A549 (cell line): ENCODE data around the gene KCNH3. TPM values are rescaled to one million over a fixed set of nuclear protein-coding genes. Genes with fewer than 3 reads are reported as not detected.

ENCODE experiments used
- ATAC-seq, 2 experiments: fragments of 200-7000 bp in 1 of 2; fragments of >200 bp in 1 of 2; cut with Nextera tagmentation in 1 of 2; cut with Tn5 transposase in 1 of 2; 3 replicates each; pipeline versions ENCODE4 v1.8.0 to v1.9.1; 2018 to 2020; ENCODE audit warnings: mild to moderate bottlenecking in 1 of 2, moderate library complexity in 1 of 2
- CTCF ChIA-PET: fragments of 300-600 bp; sonication (Branson Sonifier 250); formaldehyde crosslinking; extraction: SDS; loops from one replicate; lab custom pipeline; 2021; ENCODE audit warnings: antibody characterized with exemption, inconsistent platforms; lab: Yijun Ruan, JAX
- POLR2A ChIA-PET: fragments of 350-600 bp; formaldehyde crosslinking; extraction: SDS; loops from one replicate; lab custom pipeline; 2021; ENCODE audit warnings: antibody characterized with exemption, inconsistent platforms; lab: Yijun Ruan, JAX
- DNase-seq, 2 experiments: peaks; one replicate each; pipeline versions ENCODE4 v3.0.0 to v3.0.0-alpha.2; 2011 to 2016; ENCODE audit warnings: low read depth in 1 of 2, low spot score in 1 of 2
- FAIRE-seq: peaks from 2 replicates; lab custom pipeline; 2011; peaks lifted over from hg19 to GRCh38; lab: Jason Lieb, UNC
- H3K27ac ChIP-seq, 2 experiments: fragments of >200 bp; sonication (Bioruptor Twin); formaldehyde crosslinking; 3 replicates each; pipeline ENCODE4 v1.5.1; 2016 to 2017
- H3K4me1 ChIP-seq: fragments of >200 bp; sonication (Bioruptor Twin); formaldehyde crosslinking; 3 replicates; pipeline ENCODE4 v1.6.1; 2016
- H3K4me2 ChIP-seq: fragments of >200 bp; sonication (Bioruptor Twin); formaldehyde crosslinking; 3 replicates; pipeline ENCODE4 v1.6.1; 2016
- H3K4me3 ChIP-seq: fragments of >200 bp; sonication (Bioruptor Twin); formaldehyde crosslinking; 3 replicates; pipeline ENCODE4 v1.5.1; 2016
- H3K9me3 ChIP-seq: fragments of >200 bp; sonication (Bioruptor Twin); formaldehyde crosslinking; 3 replicates; pipeline ENCODE4 v1.6.1; 2016
- CBX2 ChIP-seq: fragments of 200-600 bp; sonication (generic); IDR thresholded peaks from 2 replicates; pipeline ENCODE4 v1.6.1; 2016; ENCODE audit warnings: low read depth, mild to moderate bottlenecking, borderline replicate concordance
- CHD4 ChIP-seq: fragments of 200-600 bp; sonication (generic); IDR thresholded peaks from 2 replicates; pipeline ENCODE4 v1.6.1; 2016; ENCODE audit warnings: antibody characterized with exemption, mild to moderate bottlenecking, borderline replicate concordance
- EHMT2 ChIP-seq: fragments of 200-600 bp; sonication (generic); IDR thresholded peaks from 2 replicates; pipeline ENCODE4 v1.6.1; 2016; ENCODE audit warnings: antibody characterized with exemption, low read depth, mild to moderate bottlenecking, moderate library complexity
- ESRRA ChIP-seq: fragments of 150-350 bp; IDR thresholded peaks from 2 replicates; pipeline ENCODE4 v1.6.1; 2014; ENCODE audit warnings: mild to moderate bottlenecking, low read length, borderline replicate concordance
- FOSL2 ChIP-seq, 2 experiments: fragments of 450-650 bp in 1 of 2; fragments of >200 bp in 1 of 2; sonication (Bioruptor Twin) in 1 of 2; formaldehyde crosslinking; IDR thresholded peaks; 2 replicates each; pipeline versions ENCODE4 v1.5.0 to v1.6.1; 2016 to 2020; ENCODE audit warnings: mild to moderate bottlenecking in 1 of 2, moderate library complexity in 1 of 2
- FOXS1 ChIP-seq: fragments of 250-450 bp; sonication (Bioruptor Pico); IDR thresholded peaks from 2 replicates; pipeline ENCODE4 v1.5.0; 2020; ENCODE audit warnings: mild to moderate bottlenecking, moderate library complexity
- GATA3 ChIP-seq: IDR thresholded peaks from 2 replicates; pipeline ENCODE4 v1.6.1; 2012; ENCODE audit warnings: borderline replicate concordance
- HDAC2 ChIP-seq: fragments of 200-600 bp; sonication (generic); IDR thresholded peaks from 2 replicates; pipeline ENCODE4 v1.6.1; 2016
- HOXB13 ChIP-seq: fragments of 250-450 bp; sonication (Bioruptor Pico); IDR thresholded peaks from 2 replicates; pipeline ENCODE4 v1.5.0; 2020; ENCODE audit warnings: low read depth, mild to moderate bottlenecking, moderate library complexity
- KDM1A ChIP-seq: fragments of 200-600 bp; sonication (generic); IDR thresholded peaks from 2 replicates; pipeline ENCODE4 v1.6.1; 2016; ENCODE audit warnings: low read depth, mild to moderate bottlenecking
- POLR2AphosphoS2 ChIP-seq: conservative IDR thresholded peaks from 2 replicates; pipeline ENCODE4 v1.6.1; 2012; ENCODE audit warnings: low read length, improper control_type of control experiment, inconsistent platforms
- RAD21 ChIP-seq, 2 experiments: fragments of >200 bp in 1 of 2; sonication (Bioruptor Twin) in 1 of 2; formaldehyde crosslinking in 1 of 2; IDR thresholded peaks in 1 of 2; conservative IDR thresholded peaks in 1 of 2; 2 replicates in 1 of 2; 3 replicates in 1 of 2; pipeline ENCODE4 v1.6.1; 2012 to 2018; ENCODE audit warnings: inconsistent platforms in 1 of 2
- RARB ChIP-seq: fragments of 250-450 bp; sonication (Bioruptor Pico); IDR thresholded peaks from 2 replicates; pipeline ENCODE4 v1.8.0; 2021; ENCODE audit warnings: mild to moderate bottlenecking, moderate library complexity
- RNF2 ChIP-seq: fragments of 200-600 bp; sonication (generic); IDR thresholded peaks from 2 replicates; pipeline ENCODE4 v1.6.1; 2016; ENCODE audit warnings: low read depth, mild to moderate bottlenecking, antibody characterized with exemption, moderate library complexity, borderline replicate concordance
- SMC3 ChIP-seq: fragments of >200 bp; sonication (Bioruptor Twin); formaldehyde crosslinking; IDR thresholded peaks from 3 replicates; pipeline ENCODE4 v1.6.1; 2018; ENCODE audit warnings: inconsistent platforms
- TP53 ChIP-seq: fragments of 250-450 bp; sonication (Bioruptor Pico); IDR thresholded peaks from 2 replicates; pipeline ENCODE4 v1.5.0; 2021; ENCODE audit warnings: mild to moderate bottlenecking, moderate library complexity
- WGBS: methylation state at CpG from one replicate; pipeline ENCODE4 v1.1.6; 2017; ENCODE audit errors: missing lambda C conversion rate; 5-methylcytosine and 5-hydroxymethylcytosine counted together
- polyA plus RNA-seq, 4 experiments: library from polyadenylated mRNA; depleted of rRNA in 3 of 4; stranded (reverse); fragments of >200 nt; fragmentation: RNase III in 1 of 4; extraction: RNeasy Plus Mini Kit Qiagen cat#74134 plus additional on column Dnase treatment in 1 of 4; gene quantifications; 2 replicates in 3 of 4; 3 replicates in 1 of 4; pipeline ENCODE4 v1.2.3, GENCODE V29; 2011 to 2017
- TF ChIP-seq, protein P1 (sequence below): IDR thresholded peaks from 2 replicates; pipeline ENCODE4 v1.6.1; 2012
- TF ChIP-seq, protein P2 (sequence below): fragments of 150-350 bp; IDR thresholded peaks from 2 replicates; pipeline ENCODE4 v1.6.1; 2014; ENCODE audit warnings: low read depth, mild to moderate bottlenecking, low read length
- TF ChIP-seq, protein P3 (sequence below): fragments of >200 bp; sonication (Bioruptor Twin); formaldehyde crosslinking; IDR thresholded peaks from 2 replicates; pipeline ENCODE4 v1.6.1; 2016
- TF ChIP-seq, protein P4 (sequence below): IDR thresholded peaks from 2 replicates; pipeline ENCODE4 v1.6.1; 2012; ENCODE audit warnings: low read depth, borderline replicate concordance
- TF ChIP-seq, protein P5 (sequence below): IDR thresholded peaks from 2 replicates; pipeline ENCODE4 v1.6.1; 2012

The KCNH3 gene
- polyA plus RNA-seq, 2 of the 4 experiments (the other 2 are of a cell fraction), result 1.0 to 2.2 TPM

DNA sequence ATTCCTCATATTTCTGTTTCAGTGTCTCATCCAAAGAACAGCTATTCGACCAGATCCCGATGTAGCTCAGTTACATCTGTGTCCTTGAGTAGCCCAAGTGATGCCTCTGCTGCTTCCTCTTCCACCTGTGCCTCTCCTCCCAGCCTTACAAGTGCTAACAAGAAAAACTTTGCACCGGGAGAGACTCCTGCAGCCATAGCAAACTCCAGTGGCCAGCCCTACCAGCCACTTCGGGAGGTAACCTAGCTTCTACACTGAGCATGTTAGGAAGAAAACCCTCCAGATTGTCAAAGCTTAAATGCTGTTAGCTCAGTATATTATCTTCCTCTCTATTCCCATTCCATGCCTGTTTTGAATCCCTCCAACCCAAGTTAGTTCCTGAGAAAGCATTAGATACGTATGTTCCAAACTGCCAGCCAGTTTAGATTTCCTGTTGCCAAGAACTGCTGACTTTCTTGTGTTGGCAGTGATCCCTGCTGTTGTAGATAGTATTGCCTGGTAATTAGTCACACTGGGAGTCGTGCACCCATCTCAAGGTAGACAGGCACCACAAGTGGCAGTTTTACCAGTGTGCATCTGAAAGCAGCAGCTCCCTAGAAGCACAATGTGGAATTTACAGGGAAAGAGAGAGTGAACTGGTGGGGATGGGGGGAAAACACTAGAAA, 14.0 kb upstream of the KCNH3 start:
- Histone ChIP-seq H3K4me1 (no peaks in the 10 kb centered on the region), H3K27ac (no peak overlapping the region), H3K4me3 (no peak overlapping the region), H3K4me2 (no peak overlapping the region), H3K9me3 (no peaks in the 10 kb centered on the region)
- ATAC-seq, result no peak
- no peak for TF ChIP-seq HOXB13 (CRISPR knock-in tag)
- TF ChIP-seq POLR2AphosphoS2, result no peak
- TF ChIP-seq SMC3, result no peak
- TF ChIP-seq, protein P1, sequence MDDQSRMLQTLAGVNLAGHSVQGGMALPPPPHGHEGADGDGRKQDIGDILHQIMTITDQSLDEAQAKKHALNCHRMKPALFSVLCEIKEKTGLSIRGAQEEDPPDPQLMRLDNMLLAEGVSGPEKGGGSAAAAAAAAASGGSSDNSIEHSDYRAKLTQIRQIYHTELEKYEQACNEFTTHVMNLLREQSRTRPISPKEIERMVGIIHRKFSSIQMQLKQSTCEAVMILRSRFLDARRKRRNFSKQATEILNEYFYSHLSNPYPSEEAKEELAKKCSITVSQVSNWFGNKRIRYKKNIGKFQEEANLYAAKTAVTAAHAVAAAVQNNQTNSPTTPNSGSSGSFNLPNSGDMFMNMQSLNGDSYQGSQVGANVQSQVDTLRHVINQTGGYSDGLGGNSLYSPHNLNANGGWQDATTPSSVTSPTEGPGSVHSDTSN, result no peak
- TF ChIP-seq HDAC2, result no peak
- TF ChIP-seq RARB (CRISPR knock-in tag), result no peak
- no peak for TF ChIP-seq FOXS1
- no peak for TF ChIP-seq RNF2
- no peak for TF ChIP-seq EHMT2
- TF ChIP-seq CBX2, result no peak
- TF ChIP-seq KDM1A, result no peak
- TF ChIP-seq, protein P2, sequence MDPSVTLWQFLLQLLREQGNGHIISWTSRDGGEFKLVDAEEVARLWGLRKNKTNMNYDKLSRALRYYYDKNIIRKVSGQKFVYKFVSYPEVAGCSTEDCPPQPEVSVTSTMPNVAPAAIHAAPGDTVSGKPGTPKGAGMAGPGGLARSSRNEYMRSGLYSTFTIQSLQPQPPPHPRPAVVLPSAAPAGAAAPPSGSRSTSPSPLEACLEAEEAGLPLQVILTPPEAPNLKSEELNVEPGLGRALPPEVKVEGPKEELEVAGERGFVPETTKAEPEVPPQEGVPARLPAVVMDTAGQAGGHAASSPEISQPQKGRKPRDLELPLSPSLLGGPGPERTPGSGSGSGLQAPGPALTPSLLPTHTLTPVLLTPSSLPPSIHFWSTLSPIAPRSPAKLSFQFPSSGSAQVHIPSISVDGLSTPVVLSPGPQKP, result no peak
- TF ChIP-seq RAD21 (conservative IDR thresholded peaks at IDR 0.05 in 1 of 2, IDR thresholded peaks at IDR 0.05 in 1 of 2), result no peak
- no peak for TF ChIP-seq CHD4
- no peak for TF ChIP-seq FOSL2 (IDR thresholded peaks at IDR 0.05)
- no peak for TF ChIP-seq FOSL2 (CRISPR knock-in tag; IDR thresholded peaks at IDR 0.05)
- CTCF ChIA-PET, result interaction anchor here (0.6 to 7.9 kb wide), 8 partner anchors 8 to 183 kb away, joined by 3 to 67 read pairs (median 14); partner anchors contain the start of gene DNAJC22
- POLR2A ChIA-PET, result interaction anchor here (0.7 kb wide), 1 partner anchor 158 kb away, joined by 3 read pairs; the partner anchor contains the start of gene SPATS2
- DNase-seq, result no peak
- 77% methylated on average over 6 of the region's 6 CpGs for WGBS
- no peak for FAIRE-seq

DNA sequence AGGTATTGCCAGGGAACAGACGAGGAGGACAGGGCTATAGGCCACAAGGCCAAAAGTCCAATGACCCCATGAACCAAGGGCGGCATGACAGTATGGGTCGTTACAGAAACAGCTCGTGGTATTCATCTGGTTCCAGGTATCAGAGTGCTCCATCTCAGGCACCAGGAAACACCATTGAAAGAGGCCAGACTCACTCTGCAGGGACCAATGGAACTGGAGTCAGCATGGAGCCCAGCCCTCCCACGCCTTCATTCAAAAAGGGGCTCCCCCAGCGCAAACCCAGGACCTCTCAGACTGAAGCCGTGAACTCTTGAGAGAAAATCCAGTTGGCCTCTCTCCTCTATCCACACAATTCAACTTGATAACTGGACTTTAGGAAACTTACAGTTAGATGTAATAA, 12.9 kb upstream of the KCNH3 start:
- ChIA-PET CTCF (interaction anchor here (0.7 to 7.9 kb wide), 10 partner anchors 8 to 194 kb away, joined by 3 to 67 read pairs (median 10); partner anchors contain the start of gene DNAJC22), POLR2A (no interaction called here)
- FAIRE-seq, result no peak
- Histone ChIP-seq H3K4me2 (no peak overlapping the region), H3K4me3 (no peak overlapping the region), H3K4me1 (no peaks in the 10 kb centered on the region)
- WGBS, result 94% methylated on average over 7 of the region's 7 CpGs
- no peak for TF ChIP-seq FOXS1
- TF ChIP-seq, protein P3, sequence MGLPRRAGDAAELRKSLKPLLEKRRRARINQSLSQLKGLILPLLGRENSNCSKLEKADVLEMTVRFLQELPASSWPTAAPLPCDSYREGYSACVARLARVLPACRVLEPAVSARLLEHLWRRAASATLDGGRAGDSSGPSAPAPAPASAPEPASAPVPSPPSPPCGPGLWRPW, result no peak
- TF ChIP-seq, protein P4, sequence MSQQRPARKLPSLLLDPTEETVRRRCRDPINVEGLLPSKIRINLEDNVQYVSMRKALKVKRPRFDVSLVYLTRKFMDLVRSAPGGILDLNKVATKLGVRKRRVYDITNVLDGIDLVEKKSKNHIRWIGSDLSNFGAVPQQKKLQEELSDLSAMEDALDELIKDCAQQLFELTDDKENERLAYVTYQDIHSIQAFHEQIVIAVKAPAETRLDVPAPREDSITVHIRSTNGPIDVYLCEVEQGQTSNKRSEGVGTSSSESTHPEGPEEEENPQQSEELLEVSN, result no peak
- TF ChIP-seq, protein P5, sequence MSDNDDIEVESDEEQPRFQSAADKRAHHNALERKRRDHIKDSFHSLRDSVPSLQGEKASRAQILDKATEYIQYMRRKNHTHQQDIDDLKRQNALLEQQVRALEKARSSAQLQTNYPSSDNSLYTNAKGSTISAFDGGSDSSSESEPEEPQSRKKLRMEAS, result no peak
- TF ChIP-seq ESRRA, result no peak
- TF ChIP-seq GATA3, result no peak
- no peak for TF ChIP-seq RNF2
- no peak for TF ChIP-seq TP53 (CRISPR knock-in tag)
- TF ChIP-seq, all 56 proteins: peak for 0
- Histone ChIP-seq H3K27ac (no peak overlapping the region), H3K9me3 (no peaks in the 10 kb centered on the region)
- DNase-seq (no peak), ATAC-seq (no peak)
